OCI-LY1 (cell line): ENCODE data around the gene HYAL3.

Experiments
- H2AFZ ChIP-seq: fragments of 200-600 bp; sonication (generic), shearing (Covaris generic); 2 replicates; pipeline ENCODE4 v1.6.0; 2014; ENCODE audit warnings: antibody characterized with exemption, mild to moderate bottlenecking, low read length
- H3F3A ChIP-seq: fragments of 200-600 bp; sonication (generic), shearing (Covaris generic); 2 replicates; pipeline ENCODE4 v1.6.0; 2014; ENCODE audit warnings: mild to moderate bottlenecking, antibody characterized with exemption, low read length, moderate library complexity; ENCODE audit not compliant: insufficient read depth
- H3K27ac ChIP-seq: fragments of 200-600 bp; sonication (generic); 2 replicates; pipeline ENCODE4 v1.5.1; 2014; ENCODE audit warnings: low read length, mixed run types, mild to moderate bottlenecking, low read depth; ENCODE audit not compliant: poor library complexity, severe bottlenecking
- H3K27me3 ChIP-seq: fragments of 200-600 bp; sonication (generic); 2 replicates; pipeline ENCODE4 v1.6.0; 2014; ENCODE audit warnings: antibody characterized with exemption, mild to moderate bottlenecking, low read length, moderate library complexity; ENCODE audit not compliant: insufficient read depth
- H3K36me3 ChIP-seq: fragments of 200-600 bp; sonication (generic); 2 replicates; pipeline ENCODE4 v1.6.1; 2014; ENCODE audit warnings: mild to moderate bottlenecking, antibody characterized with exemption, low read length, moderate library complexity, mixed read lengths; ENCODE audit not compliant: insufficient read depth
- H3K4me1 ChIP-seq: fragments of 200-600 bp; sonication (generic); 2 replicates; pipeline ENCODE4 v1.5.1; 2014; ENCODE audit warnings: mild to moderate bottlenecking, low read length, moderate library complexity; ENCODE audit not compliant: insufficient read depth, severe bottlenecking
- H3K4me2 ChIP-seq: fragments of 200-600 bp; sonication (generic), shearing (Covaris generic); 2 replicates; pipeline ENCODE4 v1.6.1; 2014; ENCODE audit warnings: low read length
- H3K4me3 ChIP-seq: fragments of 200-600 bp; sonication (generic); 2 replicates; pipeline ENCODE4 v1.5.1; 2014; ENCODE audit warnings: low read length, low read depth, mild to moderate bottlenecking, mixed read lengths; ENCODE audit not compliant: poor library complexity, severe bottlenecking
- H3K79me2 ChIP-seq: fragments of 200-600 bp; shearing (Covaris generic); 2 replicates; pipeline ENCODE4 v1.6.1; 2016; ENCODE audit warnings: mixed run types, low read length, mixed read lengths; ENCODE audit not compliant: insufficient read depth
- H3K9ac ChIP-seq: fragments of 200-600 bp; sonication (generic), shearing (Covaris generic); 2 replicates; pipeline ENCODE4 v1.6.1; 2014; ENCODE audit warnings: mild to moderate bottlenecking, low read length, mixed read lengths
- H3K9me2 ChIP-seq: fragments of 200-600 bp; sonication (generic), shearing (Covaris generic); 2 replicates; pipeline ENCODE4 v1.6.1; 2014; ENCODE audit warnings: low read depth, mild to moderate bottlenecking, low read length, mixed read lengths
- H3K9me3 ChIP-seq: fragments of 200-600 bp; shearing (Covaris generic); 2 replicates; pipeline ENCODE4 v1.6.1; 2014; ENCODE audit warnings: low read length, mixed read lengths
- H4K20me1 ChIP-seq: fragments of 200-600 bp; sonication (generic), shearing (Covaris generic); 2 replicates; pipeline ENCODE4 v1.6.0; 2016; ENCODE audit warnings: mild to moderate bottlenecking, low read length; ENCODE audit not compliant: insufficient read depth
- EZH2 ChIP-seq: fragments of 200-600 bp; sonication (generic), shearing (Covaris generic); IDR thresholded peaks from 2 replicates; pipeline ENCODE4 v1.8.0; 2017; ENCODE audit warnings: borderline replicate concordance, mixed run types, mild to moderate bottlenecking, antibody characterized with exemption, low read length, moderate library complexity, mixed read lengths
- TF ChIP-seq, protein P1 (sequence below): fragments of 200-600 bp; sonication (generic), shearing (Covaris generic); IDR thresholded peaks from 2 replicates; pipeline ENCODE4 v1.5.1; 2017; ENCODE audit warnings: mild to moderate bottlenecking, antibody characterized with exemption, low read length, moderate library complexity, mixed read lengths

Gene HYAL3

DNA sequence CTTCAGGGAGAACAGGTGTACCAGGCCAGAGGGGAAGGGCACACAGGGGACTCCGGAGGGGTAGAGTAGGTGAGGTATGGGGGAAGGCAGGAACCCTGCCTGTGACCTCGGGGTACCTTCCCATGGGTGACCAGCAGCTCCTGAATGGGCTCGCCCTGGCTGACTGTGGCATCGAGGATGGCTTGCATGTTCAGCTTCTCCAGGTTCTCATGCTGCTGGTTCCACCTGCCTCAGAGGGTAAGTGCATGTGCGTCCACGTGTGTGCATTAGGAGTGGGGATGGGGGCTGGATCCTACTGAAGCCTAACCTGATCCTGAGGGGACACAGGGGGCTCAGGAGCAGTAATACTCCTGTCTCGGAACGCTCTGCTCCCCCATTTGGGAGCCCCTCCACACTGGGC lies 45.8 kb upstream of the HYAL3 start:
- H3K9me3 ChIP-seq, result no peaks in the 10 kb centered on the region
- no peaks in the 10 kb centered on the region for H3K9me2 ChIP-seq
- H2AFZ ChIP-seq, result no peak overlapping the region
- no peaks in the 10 kb centered on the region for H4K20me1 ChIP-seq
- peaks cover 18% of the 10 kb centered on the region; the same call in 1 of the 2 replicates for H3K36me3 ChIP-seq
- no peaks in the 10 kb centered on the region for H3K79me2 ChIP-seq
- TF ChIP-seq, protein P1, sequence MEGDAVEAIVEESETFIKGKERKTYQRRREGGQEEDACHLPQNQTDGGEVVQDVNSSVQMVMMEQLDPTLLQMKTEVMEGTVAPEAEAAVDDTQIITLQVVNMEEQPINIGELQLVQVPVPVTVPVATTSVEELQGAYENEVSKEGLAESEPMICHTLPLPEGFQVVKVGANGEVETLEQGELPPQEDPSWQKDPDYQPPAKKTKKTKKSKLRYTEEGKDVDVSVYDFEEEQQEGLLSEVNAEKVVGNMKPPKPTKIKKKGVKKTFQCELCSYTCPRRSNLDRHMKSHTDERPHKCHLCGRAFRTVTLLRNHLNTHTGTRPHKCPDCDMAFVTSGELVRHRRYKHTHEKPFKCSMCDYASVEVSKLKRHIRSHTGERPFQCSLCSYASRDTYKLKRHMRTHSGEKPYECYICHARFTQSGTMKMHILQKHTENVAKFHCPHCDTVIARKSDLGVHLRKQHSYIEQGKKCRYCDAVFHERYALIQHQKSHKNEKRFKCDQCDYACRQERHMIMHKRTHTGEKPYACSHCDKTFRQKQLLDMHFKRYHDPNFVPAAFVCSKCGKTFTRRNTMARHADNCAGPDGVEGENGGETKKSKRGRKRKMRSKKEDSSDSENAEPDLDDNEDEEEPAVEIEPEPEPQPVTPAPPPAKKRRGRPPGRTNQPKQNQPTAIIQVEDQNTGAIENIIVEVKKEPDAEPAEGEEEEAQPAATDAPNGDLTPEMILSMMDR, result no peak
- TF ChIP-seq EZH2, result no peak
- peak overlapping the region; percentile 46 for H3K4me3 ChIP-seq
- peaks cover 35% of the 10 kb centered on the region for H3K4me1 ChIP-seq
- no peaks in the 10 kb centered on the region for H3K27me3 ChIP-seq
- no peaks in the 10 kb centered on the region for H3F3A ChIP-seq
- H3K9ac ChIP-seq, result no peak overlapping the region
- no peak overlapping the region for H3K27ac ChIP-seq
- peak overlapping the region; percentile 65; the same call in 1 of the 2 replicates for H3K4me2 ChIP-seq

DNA sequence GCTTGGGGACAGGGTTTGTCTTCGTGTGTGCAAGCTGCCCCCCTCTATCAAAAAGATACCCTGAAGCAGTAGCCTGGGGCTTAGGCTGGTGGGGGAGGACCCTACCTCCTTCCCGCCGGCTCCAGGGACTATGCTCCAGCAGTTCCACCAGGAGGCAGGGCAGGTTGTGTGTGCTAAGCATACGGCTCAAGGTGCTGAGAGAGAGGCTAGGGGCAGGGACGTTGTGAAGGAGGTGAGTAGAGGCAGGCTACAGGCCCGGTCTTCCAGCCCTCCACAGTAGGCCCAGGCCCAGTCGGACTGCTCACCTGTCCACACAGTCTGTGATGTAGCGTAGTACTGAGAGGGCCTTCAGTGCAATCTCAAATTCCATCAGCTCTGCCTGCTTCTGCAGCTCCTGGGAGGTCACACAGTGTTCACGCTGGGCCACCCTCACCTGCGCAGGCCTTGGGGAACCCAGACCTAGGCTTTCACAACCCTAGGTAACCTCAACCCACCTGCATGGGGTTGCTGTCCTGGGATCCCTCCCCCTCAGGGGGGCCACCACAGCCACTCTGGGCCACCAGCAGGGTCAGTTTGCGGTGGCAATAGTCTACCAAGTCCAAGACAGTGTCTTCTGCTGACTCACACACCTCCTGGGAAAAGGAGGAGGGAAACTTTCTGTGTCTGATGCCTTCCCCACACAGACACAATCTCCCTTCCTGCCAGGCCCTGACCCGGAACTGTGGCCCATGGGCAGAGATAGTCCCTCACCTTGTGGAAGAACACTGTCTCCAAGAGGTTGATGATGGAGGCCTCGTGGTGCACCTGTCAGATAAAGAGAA lies 43.8 kb upstream of the HYAL3 start:
- no peak overlapping the region for H3K27ac ChIP-seq
- H3K9me3 ChIP-seq, result no peaks in the 10 kb centered on the region
- no peak overlapping the region for H3K4me2 ChIP-seq
- no peaks in the 10 kb centered on the region for H4K20me1 ChIP-seq
- H3K27me3 ChIP-seq, result no peaks in the 10 kb centered on the region
- H3F3A ChIP-seq, result 0 out of 2 replicates have a peak, but pooled peaks cover 5% of the 10 kb centered on the region
- H3K36me3 ChIP-seq, result peaks cover 8% of the 10 kb centered on the region; the same call in 1 of the 2 replicates
- no peaks in the 10 kb centered on the region for H3K79me2 ChIP-seq
- TF ChIP-seq EZH2, result no peak
- TF ChIP-seq, protein P1, result no peak
- H3K9ac ChIP-seq, result no peak overlapping the region
- H3K9me2 ChIP-seq, result no peaks in the 10 kb centered on the region
- H3K4me1 ChIP-seq, result peaks cover 43% of the 10 kb centered on the region
- H3K4me3 ChIP-seq, result no peak overlapping the region
- no peak overlapping the region for H2AFZ ChIP-seq

DNA sequence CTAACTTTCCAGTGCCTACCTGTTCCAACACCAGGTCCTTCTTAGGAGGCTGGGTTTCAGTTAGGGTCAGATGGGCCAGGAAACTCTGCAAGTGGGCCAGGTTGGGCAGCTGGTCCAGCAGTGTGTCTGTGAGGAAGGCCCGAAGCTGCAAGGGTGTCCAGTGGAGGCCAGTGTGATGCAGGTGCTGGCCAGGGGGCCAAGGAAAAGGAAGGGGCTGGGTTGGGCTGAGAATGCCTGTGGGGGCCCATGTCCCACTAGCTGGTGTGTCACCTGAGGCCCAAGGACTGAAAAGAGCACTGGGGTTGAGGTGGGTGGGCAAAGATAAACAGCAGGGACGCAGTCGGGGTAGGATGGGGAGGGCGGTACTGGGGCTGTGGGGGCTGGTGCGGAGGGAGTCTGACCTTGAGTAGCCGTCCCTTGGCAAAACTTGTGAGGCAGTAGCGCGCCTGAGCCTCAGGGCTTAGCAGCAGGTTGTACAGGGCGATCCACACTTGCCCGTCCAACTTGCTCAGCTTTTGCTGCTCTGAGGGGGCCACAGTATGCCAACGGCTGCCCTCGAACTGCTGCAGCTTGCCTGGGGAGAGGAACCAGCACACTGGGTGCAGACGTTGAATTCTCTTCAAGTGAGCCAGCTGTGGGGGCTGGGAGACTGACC lies 42.9 kb upstream of the HYAL3 start:
- Histone ChIP-seq H3K9ac (no peak overlapping the region), H3K9me3 (no peaks in the 10 kb centered on the region), H3K4me1 (peaks cover 48% of the 10 kb centered on the region), H3F3A (0 out of 2 replicates have a peak, but pooled peaks cover 5% of the 10 kb centered on the region), H3K27ac (no peak overlapping the region), H3K4me2 (no peak overlapping the region), H3K27me3 (no peaks in the 10 kb centered on the region), H3K36me3 (no peaks in the 10 kb centered on the region), H3K9me2 (no peaks in the 10 kb centered on the region), H3K4me3 (no peak overlapping the region), H3K79me2 (no peaks in the 10 kb centered on the region), H2AFZ (no peak overlapping the region), H4K20me1 (no peaks in the 10 kb centered on the region)
- no peak for TF ChIP-seq EZH2
- TF ChIP-seq, protein P1, result no peak
